Activated CD4-positive, alpha-beta T cell treated with anti-CD3 and anti-CD28 coated beads, Interleukin-2, amount 50 U/mL, for 16 hours (primary cell): ENCODE measurements around the gene EPHB2.
A peak's percentile ranks its signal among the peaks of the same experiment; 100 is the strongest.
"Not testable (repeated sequence)": the region's sequence is repeated elsewhere in the genome, so short reads cannot be mapped to it uniquely, and the experiment has no call there.

ENCODE experiments used
- DNase-seq: peaks from one replicate; pipeline ENCODE4 v3.0.0-alpha.2; 2020

Gene EPHB2

GRCh38 chr1:22710701-22711049 is at the start of gene EPHB2:
TSS of gene EPHB2 (plus strand) at chr1:22710839. CDS start at chr1:22710983, 144 bp downstream.
- no peak for DNase-seq

DNA sequence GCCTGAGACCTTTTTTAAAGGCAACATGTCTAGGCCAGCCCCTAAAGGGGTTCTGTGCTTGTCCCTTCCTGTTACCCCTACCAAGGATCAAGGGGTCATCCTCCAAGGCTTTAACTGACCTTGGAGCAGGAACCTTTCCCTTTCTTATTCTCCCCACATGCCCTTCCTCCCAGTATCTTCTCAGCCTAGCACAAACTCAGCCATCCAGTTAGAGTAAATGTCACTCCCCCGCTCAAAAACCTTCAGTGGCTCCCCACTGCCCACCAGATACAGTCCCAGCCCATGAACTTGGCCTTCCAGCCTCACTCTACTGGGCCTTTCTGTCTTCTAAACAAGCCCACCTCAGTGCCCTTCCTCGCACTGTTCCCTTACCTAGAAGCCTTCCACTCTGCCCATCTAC is 48.8 kb upstream of the EPHB2 start:
- DNase-seq = no peak

- peak; percentile 25 for DNase-seq
These were observed 48.3 kb upstream of the EPHB2 start for GRCh38 chr1:22662318-22662717.

GRCh38 chr1:22662986-22663408 is 47.6 kb upstream of the EPHB2 start:
- no peak for DNase-seq

DNA sequence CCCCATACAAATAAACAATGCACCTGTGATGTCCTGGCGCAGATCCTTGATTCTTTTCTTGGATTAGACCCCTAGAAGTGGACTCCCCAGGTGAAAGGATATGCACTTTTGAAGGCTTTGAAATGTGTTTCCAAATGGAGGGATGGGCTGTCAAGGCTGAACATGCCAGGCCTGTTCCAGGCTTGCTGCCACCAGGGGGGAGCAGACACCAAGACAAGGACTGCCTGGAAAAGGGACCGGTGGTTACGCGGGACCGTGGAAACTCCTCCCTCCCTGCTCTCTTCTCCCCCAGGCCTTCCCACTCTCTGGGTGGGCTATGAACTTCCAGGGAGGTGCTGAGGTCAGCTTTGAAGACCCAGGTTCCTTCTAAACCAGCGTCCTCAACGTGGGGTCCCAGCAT is 44.9 kb upstream of the EPHB2 start:
- DNase-seq = no peak

DNA sequence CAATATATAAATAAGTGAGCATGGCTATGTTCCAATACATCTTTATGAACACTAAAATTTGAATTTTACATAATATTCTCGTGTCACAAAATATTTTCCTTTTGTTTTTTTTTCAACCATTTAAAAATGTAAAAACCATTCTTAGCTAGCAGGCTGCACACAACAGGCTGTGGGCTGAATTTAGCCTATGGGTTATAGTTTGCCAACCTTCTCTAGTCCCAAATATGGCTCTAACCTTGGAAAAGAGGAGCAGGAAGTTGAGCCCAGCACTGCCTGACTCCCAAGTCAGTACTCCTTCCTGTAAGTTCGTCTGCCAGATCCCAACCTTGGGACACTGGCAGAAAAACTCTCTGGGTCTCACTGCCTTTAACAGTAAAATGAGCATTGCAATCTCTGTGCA is 44.2 kb upstream of the EPHB2 start:
- no peak for DNase-seq

DNA sequence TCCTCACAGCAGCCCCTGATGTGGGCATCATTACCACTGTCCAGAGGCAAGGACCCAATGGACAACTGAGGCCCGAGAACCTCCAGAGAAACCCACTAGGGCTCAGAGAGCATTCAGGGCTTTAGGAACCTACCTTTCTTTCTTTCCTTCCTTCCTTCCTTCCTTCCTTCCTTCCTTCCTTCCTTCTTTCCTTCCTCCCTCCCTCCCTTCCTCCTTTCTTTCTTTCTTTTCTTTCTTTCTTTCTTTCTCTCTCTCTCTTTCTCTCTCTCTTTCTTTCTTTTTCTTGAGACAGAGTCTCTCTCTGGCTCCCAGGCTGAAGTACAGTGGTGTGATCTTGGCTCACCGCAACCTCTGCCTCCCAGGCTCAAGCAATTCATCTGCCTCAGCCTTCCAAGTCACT is 41.8 kb upstream of the EPHB2 start:
- not testable (repeated sequence) for DNase-seq

GRCh38 chr1:22670352-22670975 is 40.2 kb upstream of the EPHB2 start:
- DNase-seq = no peak

GRCh38 chr1:22671999-22672398 is 38.6 kb upstream of the EPHB2 start:
- DNase-seq = no peak

DNA sequence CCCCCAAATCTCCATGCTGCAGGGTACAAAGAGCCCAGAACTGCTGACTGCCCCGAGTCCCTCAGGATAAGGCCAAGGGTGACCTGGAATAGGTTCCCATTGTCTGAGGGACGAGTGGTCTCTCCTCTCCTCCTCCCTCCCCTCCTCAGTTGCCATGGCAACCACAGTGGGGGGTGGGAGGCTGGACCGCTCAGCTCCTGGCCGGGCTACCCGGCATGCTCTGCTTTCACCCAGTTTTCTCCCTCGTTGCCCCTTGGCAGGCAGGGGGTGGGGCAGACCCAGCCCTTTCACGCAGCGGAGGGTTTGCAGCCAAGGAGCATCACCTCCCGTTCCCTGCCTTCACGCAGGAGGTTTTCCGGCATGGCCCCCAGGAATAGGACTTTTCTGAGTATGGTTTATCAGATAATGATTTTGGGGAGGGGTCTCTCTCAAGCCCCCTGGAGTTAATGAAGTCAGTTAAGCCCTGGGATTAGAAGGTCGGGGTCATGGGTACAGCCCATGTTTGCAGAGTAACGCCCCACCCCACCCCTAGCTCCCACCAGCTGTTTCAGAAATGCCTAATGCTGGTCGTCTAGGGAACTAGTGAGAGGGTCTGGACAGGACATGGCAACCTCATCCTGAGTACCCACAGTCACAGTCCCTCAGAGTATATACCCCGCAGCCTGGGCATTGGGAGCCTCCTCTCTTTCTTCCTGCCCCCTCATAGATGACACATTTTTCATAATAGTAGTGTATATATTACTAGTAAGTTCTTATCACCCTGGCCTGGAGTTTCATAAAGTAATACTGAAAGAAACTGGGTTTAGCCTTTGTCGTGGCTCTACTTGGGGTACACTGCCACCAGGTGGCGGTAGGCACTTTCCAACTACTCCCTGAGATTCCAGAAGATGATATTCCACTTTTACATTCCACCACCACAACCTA is 36.9 kb upstream of the EPHB2 start:
- DNase-seq = peak; percentile 59

- no peak for DNase-seq
These were observed 36.3 kb upstream of the EPHB2 start for GRCh38 chr1:22674410-22674749.

- not testable (repeated sequence) for DNase-seq
These were observed 34.5 kb upstream of the EPHB2 start for GRCh38 chr1:22676151-22676550.

GRCh38 chr1:22676916-22677583 is 33.6 kb upstream of the EPHB2 start:
- no peak for DNase-seq

GRCh38 chr1:22677931-22678896 is 32.4 kb upstream of the EPHB2 start:
- DNase-seq = no peak

GRCh38 chr1:22680726-22681125 is 29.9 kb upstream of the EPHB2 start:
- DNase-seq = no peak

DNA sequence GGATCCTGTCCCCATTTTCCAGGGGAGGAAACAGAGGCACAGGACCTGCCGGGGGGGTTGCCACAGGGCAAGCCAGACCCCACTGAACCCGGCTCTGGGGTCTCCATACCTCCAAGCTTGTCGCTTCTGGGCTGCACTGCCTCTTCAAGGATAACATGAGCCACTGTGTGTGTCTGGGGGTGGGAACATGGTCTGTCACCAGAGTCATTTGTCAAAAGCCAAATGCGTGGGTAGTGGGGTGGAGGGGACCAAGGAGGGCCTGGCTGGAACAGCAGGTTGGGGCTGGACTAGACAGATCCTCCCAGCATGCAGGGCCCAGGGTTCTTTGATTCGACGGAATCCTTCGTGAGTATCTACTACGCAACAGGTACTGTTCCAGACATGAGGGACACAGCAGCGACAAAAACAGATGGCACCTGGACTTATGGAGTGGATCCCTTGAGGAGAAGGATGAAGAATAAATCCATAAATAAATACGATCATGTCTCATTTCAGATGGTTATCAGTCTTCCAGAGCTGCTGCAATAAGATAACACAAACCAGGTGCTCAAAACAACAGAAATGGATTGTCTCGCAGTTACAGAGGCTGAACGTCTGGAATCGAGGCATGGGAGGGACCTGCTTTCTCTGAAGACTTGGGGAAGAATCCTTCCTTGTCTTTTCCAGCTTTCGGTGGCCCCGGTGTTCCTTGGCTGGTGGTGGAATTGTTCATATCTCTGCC is 28.9 kb upstream of the EPHB2 start:
- no peak for DNase-seq

- no peak for DNase-seq
These were observed 27.1 kb upstream of the EPHB2 start for GRCh38 chr1:22683547-22683946.

- DNase-seq = no peak
These were observed 25.0 kb upstream of the EPHB2 start for GRCh38 chr1:22685591-22686059.

DNA sequence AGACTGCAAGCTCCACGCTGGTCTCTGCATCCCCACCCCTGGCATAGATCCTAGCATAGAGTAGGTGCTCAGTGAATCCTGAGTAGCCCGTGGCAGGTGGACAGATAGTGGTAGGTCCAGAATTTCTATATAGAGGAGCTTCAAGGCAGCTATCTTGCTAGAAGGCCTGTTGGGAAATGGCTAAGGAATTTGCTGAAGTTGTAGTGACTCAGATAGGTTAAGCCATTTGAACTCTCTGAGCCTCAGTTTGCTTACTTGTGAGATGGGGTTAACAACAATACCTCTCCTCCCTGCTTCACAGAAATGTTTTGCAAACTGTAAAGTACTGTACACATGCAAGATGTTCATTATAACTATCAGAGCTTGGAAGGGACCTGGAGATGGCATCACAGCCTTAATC is 23.4 kb upstream of the EPHB2 start:
- no peak for DNase-seq

GRCh38 chr1:22688466-22688865 is 22.2 kb upstream of the EPHB2 start:
- DNase-seq = no peak

- DNase-seq = no peak
These were observed 21.1 kb upstream of the EPHB2 start for GRCh38 chr1:22689505-22689904.
